BJ (cell line): ENCODE measurements around the gene RASGRF2. TPM values are rescaled to one million over a fixed set of nuclear protein-coding genes. Genes with fewer than 3 reads are reported as not detected.

Source experiments
- CTCF ChIA-PET: fragments of 350-600 bp; formaldehyde crosslinking; extraction: SDS; loops from one replicate; lab custom pipeline; 2021; ENCODE audit warnings: antibody characterized with exemption, inconsistent platforms; lab: Yijun Ruan, JAX
- POLR2A ChIA-PET: fragments of 300-600 bp; sonication (Branson Sonifier 250); formaldehyde crosslinking; extraction: SDS; loops from one replicate; lab custom pipeline; 2021; ENCODE audit warnings: antibody characterized with exemption; lab: Charles Lee
- DNase-seq: peaks from one replicate; pipeline ENCODE4 v3.0.0-alpha.2; 2011; ENCODE audit warnings: low read depth
- H3K27me3 ChIP-seq: 2 replicates; pipeline ENCODE4 v1.6.0; 2011; ENCODE audit warnings: low read length; ENCODE audit not compliant: control insufficient read depth, insufficient read depth
- H3K36me3 ChIP-seq: 2 replicates; pipeline ENCODE4 v1.5.1; 2011; ENCODE audit warnings: low read length; ENCODE audit not compliant: control insufficient read depth, insufficient read depth
- H3K4me3 ChIP-seq: 2 replicates; pipeline ENCODE4 v1.5.1; 2011; ENCODE audit warnings: low read depth, mild to moderate bottlenecking, control low read depth, low read length
- CTCF ChIP-seq: IDR thresholded peaks from 2 replicates; pipeline ENCODE4 v1.5.1; 2011; ENCODE audit warnings: low read depth, mild to moderate bottlenecking, control low read depth, inconsistent platforms, low read length, moderate library complexity; ENCODE audit not compliant: insufficient read depth
- polyA minus RNA-seq: library from RNA; depleted of rRNA, polyadenylated mRNA; stranded (reverse); fragments of >200 nt; gene quantifications from 2 replicates; pipeline ENCODE4 v1.2.3, GENCODE V29; 2011; rRNA and poly(A)+ RNA removed
- polyA plus RNA-seq: library from polyadenylated mRNA; depleted of rRNA; stranded (reverse); fragments of >200 nt; gene quantifications from 2 replicates; pipeline ENCODE4 v1.2.3, GENCODE V29; 2011; rRNA removed

Gene RASGRF2
- polyA plus RNA-seq (0.85 and 1.3 TPM in 2 replicates), polyA minus RNA-seq (1.7 and 1.9 TPM in 2 replicates)

DNA sequence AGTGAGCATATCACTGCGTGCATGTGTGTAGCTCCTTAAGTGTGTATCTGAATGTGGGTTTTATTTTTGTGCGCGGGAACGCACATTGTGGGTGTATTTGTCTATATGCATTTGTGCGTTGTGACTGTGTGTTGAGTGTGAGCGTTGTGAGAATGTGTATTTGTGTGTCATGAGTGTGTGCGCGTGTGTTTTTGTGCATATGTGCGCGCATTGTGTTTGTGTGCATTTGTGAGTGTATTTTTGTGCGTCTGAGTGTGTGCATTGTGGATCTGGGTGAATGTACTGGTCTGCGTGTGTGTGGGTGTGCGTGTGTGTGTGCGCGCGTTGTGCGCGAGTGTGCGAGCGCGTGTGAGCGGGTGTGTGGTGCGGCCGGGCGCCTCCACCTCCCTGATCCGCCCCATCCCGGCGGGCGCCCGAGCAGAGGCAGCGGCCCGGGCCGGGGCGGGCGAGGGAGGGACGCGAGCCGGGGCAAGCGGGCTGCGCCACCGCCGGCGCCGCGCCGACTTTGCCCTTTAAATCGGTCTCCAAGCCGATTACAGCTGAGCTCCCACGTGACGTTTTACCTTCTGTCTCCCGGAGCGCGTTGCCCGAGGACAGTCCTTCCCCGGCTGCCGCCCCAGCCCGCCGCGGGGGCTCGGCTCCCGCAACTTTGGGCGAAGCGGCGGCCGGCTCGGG is at the start of gene RASGRF2:
Gene RASGRF2 (plus strand): TSS at position 596 of the 675 bp plus-strand sequence. CDS start 376 bp downstream, outside the sequence.
- Histone ChIP-seq H3K27me3 (peaks cover 12% of the 10 kb centered on the region), H3K36me3 (no peaks in the 10 kb centered on the region), H3K4me3 (peak within 1 kb of the TSS; percentile 50)
- CTCF ChIA-PET: no interaction called here
- POLR2A ChIA-PET: interaction anchor here (0.6 kb wide), 1 partner anchor 705 kb away, joined by 3 read pairs; no protein-coding TSS in a partner anchor
- no peak for DNase-seq
- TF ChIP-seq CTCF: no peak

DNA sequence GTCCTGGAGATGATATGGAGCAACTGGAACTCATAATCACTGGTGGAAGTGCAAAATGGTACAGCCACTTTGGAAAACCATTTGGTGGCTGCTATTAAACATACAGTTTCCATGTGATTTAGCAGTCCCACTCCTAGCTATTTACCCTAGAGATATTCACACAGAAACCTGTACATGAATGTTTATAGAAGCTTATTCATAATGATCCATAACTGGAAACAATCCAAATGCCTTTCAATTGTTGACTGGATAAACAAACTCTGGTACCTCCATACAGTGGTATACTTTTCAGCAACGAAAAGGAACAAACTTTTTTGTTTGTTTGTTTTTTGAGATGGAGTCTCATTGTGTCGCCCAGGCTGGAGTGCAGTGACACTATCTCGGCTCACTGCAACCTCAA is 47.7 kb upstream of the RASGRF2 start:
- Histone ChIP-seq H3K27me3 (no peaks in the 10 kb centered on the region), H3K4me3 (no peak overlapping the region), H3K36me3 (no peaks in the 10 kb centered on the region)
- ChIA-PET POLR2A (no interaction called here), CTCF (no interaction called here)
- TF ChIP-seq CTCF: no peak
- DNase-seq: no peak

DNA sequence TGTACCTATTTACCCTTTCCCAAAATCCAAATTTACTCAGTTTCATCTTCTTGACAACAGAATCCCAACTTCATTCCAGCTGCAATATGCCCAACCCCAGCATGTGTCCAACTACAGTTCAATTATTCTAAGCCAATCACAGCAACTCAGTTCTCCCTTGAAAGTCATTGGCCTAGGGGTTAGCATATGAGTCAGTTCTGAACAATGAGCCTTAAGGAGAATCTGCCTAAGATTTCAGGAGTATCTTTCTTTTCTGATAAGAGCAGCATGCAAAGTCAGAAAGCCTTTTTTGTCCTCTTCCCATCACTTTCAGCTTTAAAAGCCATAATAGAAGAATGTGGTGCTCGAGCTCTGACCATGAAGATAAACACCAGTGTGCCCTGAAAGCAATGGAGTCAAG is 44.4 kb upstream of the RASGRF2 start:
- no peak for TF ChIP-seq CTCF
- POLR2A ChIA-PET: no interaction called here
- Histone ChIP-seq H3K27me3 (no peaks in the 10 kb centered on the region), H3K36me3 (no peaks in the 10 kb centered on the region), H3K4me3 (no peak overlapping the region)
- DNase-seq: no peak
- CTCF ChIA-PET: no interaction called here

- ChIA-PET CTCF (no interaction called here), POLR2A (no interaction called here)
- no peak for TF ChIP-seq CTCF
Measured at GRCh38 chr5:80916676-80917075, 43.5 kb upstream of the RASGRF2 start.

DNA sequence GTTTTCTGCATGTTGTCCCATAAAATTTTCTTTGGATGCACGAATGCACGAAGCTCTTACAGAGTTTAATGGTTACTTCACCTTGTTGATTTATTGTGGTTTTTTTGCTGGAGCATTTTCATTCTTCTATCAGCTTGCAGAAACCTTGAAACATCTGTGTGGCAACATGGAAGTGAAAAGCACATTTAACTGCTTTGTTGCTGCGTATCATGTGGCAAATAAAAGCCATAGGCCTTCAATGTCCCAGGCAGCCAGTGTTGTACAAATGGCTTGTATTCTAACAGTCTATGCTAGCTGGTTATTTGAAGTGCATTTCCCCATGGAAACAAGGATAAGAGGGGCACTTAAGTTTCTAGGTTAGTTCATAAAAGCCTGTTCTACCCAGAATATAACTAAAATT is 42.5 kb upstream of the RASGRF2 start:
- POLR2A ChIA-PET: no interaction called here
- H3K4me3 ChIP-seq: no peak overlapping the region
- no peaks in the 10 kb centered on the region for H3K36me3 ChIP-seq
- no peak for TF ChIP-seq CTCF
- no peaks in the 10 kb centered on the region for H3K27me3 ChIP-seq
- DNase-seq: peak; percentile 81
- CTCF ChIA-PET: interaction anchor here (0.6 kb wide), 1 partner anchor 20 kb away, joined by 3 read pairs; no protein-coding TSS in a partner anchor

More at GRCh38 chr5:80916676-80917075, 43.5 kb upstream of the RASGRF2 start:
- no peak for DNase-seq
- Histone ChIP-seq H3K27me3 (no peaks in the 10 kb centered on the region), H3K36me3 (no peaks in the 10 kb centered on the region), H3K4me3 (no peak overlapping the region)
